Measurements from ENCODE around the gene TMEM38A.
"Not testable (repeated sequence)": the region's sequence is repeated elsewhere in the genome, so short reads cannot be mapped to it uniquely, and the experiment has no call there.

TMEM38A gene

GRCh38 chr19:16676101-16676798, 15.3 kb downstream of the TMEM38A start:
- Histone ChIP-seq H3K4me3 (ENCODE audit: low read depth, low read length) (no peak overlapping the region), H3K27me3 (ENCODE audit: control insufficient read depth, insufficient read depth, low read length) (no peaks in the 10 kb centered on the region), H3K9me3 (ENCODE audit: control insufficient read depth, insufficient read depth, low read length) (no peaks in the 10 kb centered on the region), H3K4me1 (ENCODE audit: control insufficient read depth, insufficient read depth, low read length) (no peaks in the 10 kb centered on the region), H3K27ac (ENCODE audit: low read depth, low read length) (no peak overlapping the region), H3K36me3 (ENCODE audit: control insufficient read depth, insufficient read depth, low read length) (peaks cover 15% of the 10 kb centered on the region), H3K9ac (ENCODE audit: low read depth, low read length) (no peak overlapping the region)

- Histone ChIP-seq H3K4me3 (ENCODE audit: low read depth, low read length) (no peak overlapping the region), H3K9me3 (ENCODE audit: control insufficient read depth, insufficient read depth, low read length) (no peaks in the 10 kb centered on the region), H3K27me3 (ENCODE audit: control insufficient read depth, insufficient read depth, low read length) (no peaks in the 10 kb centered on the region), H3K4me1 (ENCODE audit: control insufficient read depth, insufficient read depth, low read length) (no peaks in the 10 kb centered on the region), H3K9ac (ENCODE audit: low read depth, low read length) (no peak overlapping the region), H3K27ac (ENCODE audit: low read depth, low read length) (no peak overlapping the region), H3K36me3 (ENCODE audit: control insufficient read depth, insufficient read depth, low read length) (peaks cover 23% of the 10 kb centered on the region)
Observed at GRCh38 chr19:16677055-16677454, 16.1 kb downstream of the TMEM38A start.

GRCh38 chr19:16678498-16678897, 17.6 kb downstream of the TMEM38A start:
- no peaks in the 10 kb centered on the region for H3K4me1 ChIP-seq (ENCODE audit: control insufficient read depth, insufficient read depth, low read length)
- no peaks in the 10 kb centered on the region for H3K9me3 ChIP-seq (ENCODE audit: control insufficient read depth, insufficient read depth, low read length)

GRCh38 chr19:16679811-16680210, 18.9 kb downstream of the TMEM38A start:
- Histone ChIP-seq H3K4me1 (ENCODE audit: control insufficient read depth, insufficient read depth, low read length) (no peaks in the 10 kb centered on the region), H3K9ac (ENCODE audit: low read depth, low read length) (no peak overlapping the region), H3K27ac (ENCODE audit: low read depth, low read length) (no peak overlapping the region), H3K4me3 (ENCODE audit: low read depth, low read length) (no peak overlapping the region), H3K36me3 (ENCODE audit: control insufficient read depth, insufficient read depth, low read length) (peaks cover 27% of the 10 kb centered on the region), H3K9me3 (ENCODE audit: control insufficient read depth, insufficient read depth, low read length) (no peaks in the 10 kb centered on the region), H3K27me3 (ENCODE audit: control insufficient read depth, insufficient read depth, low read length) (no peaks in the 10 kb centered on the region)

More at GRCh38 chr19:16678498-16678897, 17.6 kb downstream of the TMEM38A start:
- Histone ChIP-seq H3K27me3 (ENCODE audit: control insufficient read depth, insufficient read depth, low read length) (no peaks in the 10 kb centered on the region), H3K27ac (ENCODE audit: low read depth, low read length) (no peak overlapping the region), H3K4me3 (ENCODE audit: low read depth, low read length) (no peak overlapping the region), H3K36me3 (ENCODE audit: control insufficient read depth, insufficient read depth, low read length) (peaks cover 27% of the 10 kb centered on the region), H3K9ac (ENCODE audit: low read depth, low read length) (no peak overlapping the region)

- Histone ChIP-seq H3K9me3 (ENCODE audit: control insufficient read depth, insufficient read depth, low read length) (no peaks in the 10 kb centered on the region), H3K4me3 (ENCODE audit: low read depth, low read length) (no peak overlapping the region), H3K9ac (ENCODE audit: low read depth, low read length) (no peak overlapping the region), H3K27ac (ENCODE audit: low read depth, low read length) (no peak overlapping the region), H3K36me3 (ENCODE audit: control insufficient read depth, insufficient read depth, low read length) (peaks cover 27% of the 10 kb centered on the region), H3K27me3 (ENCODE audit: control insufficient read depth, insufficient read depth, low read length) (no peaks in the 10 kb centered on the region), H3K4me1 (ENCODE audit: control insufficient read depth, insufficient read depth, low read length) (no peaks in the 10 kb centered on the region)
Observed at GRCh38 chr19:16682539-16682938, 21.6 kb downstream of the TMEM38A start.

GRCh38 chr19:16684216-16684615, 23.3 kb downstream of the TMEM38A start:
- H3K9me3 ChIP-seq (ENCODE audit: control insufficient read depth, insufficient read depth, low read length): no peaks in the 10 kb centered on the region
- no peaks in the 10 kb centered on the region for H3K4me1 ChIP-seq (ENCODE audit: control insufficient read depth, insufficient read depth, low read length)

GRCh38 chr19:16688084-16688483, 27.1 kb downstream of the TMEM38A start:
- Histone ChIP-seq H3K27ac (ENCODE audit: low read depth, low read length) (no peak overlapping the region), H3K4me1 (ENCODE audit: control insufficient read depth, insufficient read depth, low read length) (no peaks in the 10 kb centered on the region), H3K9me3 (ENCODE audit: control insufficient read depth, insufficient read depth, low read length) (no peaks in the 10 kb centered on the region), H3K27me3 (ENCODE audit: control insufficient read depth, insufficient read depth, low read length) (no peaks in the 10 kb centered on the region), H3K9ac (ENCODE audit: low read depth, low read length) (no peak overlapping the region), H3K4me3 (ENCODE audit: low read depth, low read length) (no peak overlapping the region), H3K36me3 (ENCODE audit: control insufficient read depth, insufficient read depth, low read length) (no peaks in the 10 kb centered on the region)

More at GRCh38 chr19:16684216-16684615, 23.3 kb downstream of the TMEM38A start:
- Histone ChIP-seq H3K9ac (ENCODE audit: low read depth, low read length) (no peak overlapping the region), H3K27me3 (ENCODE audit: control insufficient read depth, insufficient read depth, low read length) (no peaks in the 10 kb centered on the region), H3K27ac (ENCODE audit: low read depth, low read length) (no peak overlapping the region), H3K4me3 (ENCODE audit: low read depth, low read length) (no peak overlapping the region), H3K36me3 (ENCODE audit: control insufficient read depth, insufficient read depth, low read length) (peaks cover 27% of the 10 kb centered on the region)

- H3K27ac ChIP-seq (ENCODE audit: low read depth, low read length): no peak overlapping the region
- H3K36me3 ChIP-seq (ENCODE audit: control insufficient read depth, insufficient read depth, low read length): no peaks in the 10 kb centered on the region
- H3K4me1 ChIP-seq (ENCODE audit: control insufficient read depth, insufficient read depth, low read length): no peaks in the 10 kb centered on the region
- no peaks in the 10 kb centered on the region for H3K27me3 ChIP-seq (ENCODE audit: control insufficient read depth, insufficient read depth, low read length)
- H3K4me3 ChIP-seq (ENCODE audit: low read depth, low read length): no peak overlapping the region
- H3K9me3 ChIP-seq (ENCODE audit: control insufficient read depth, insufficient read depth, low read length): no peaks in the 10 kb centered on the region
- no peak overlapping the region for H3K9ac ChIP-seq (ENCODE audit: low read depth, low read length)
Observed at GRCh38 chr19:16698914-16699313, 38.0 kb downstream of the TMEM38A start.

GRCh38 chr19:16702123-16702522, 41.2 kb downstream of the TMEM38A start:
- H3K27me3 ChIP-seq (ENCODE audit: control insufficient read depth, insufficient read depth, low read length): no peaks in the 10 kb centered on the region
- no peak overlapping the region for H3K4me3 ChIP-seq (ENCODE audit: low read depth, low read length)
- H3K4me1 ChIP-seq (ENCODE audit: control insufficient read depth, insufficient read depth, low read length): no peaks in the 10 kb centered on the region
- no peaks in the 10 kb centered on the region for H3K9me3 ChIP-seq (ENCODE audit: control insufficient read depth, insufficient read depth, low read length)
- no peak overlapping the region for H3K9ac ChIP-seq (ENCODE audit: low read depth, low read length)
- no peak overlapping the region for H3K27ac ChIP-seq (ENCODE audit: low read depth, low read length)
- no peaks in the 10 kb centered on the region for H3K36me3 ChIP-seq (ENCODE audit: control insufficient read depth, insufficient read depth, low read length)

GRCh38 chr19:16703677-16704076, 42.7 kb downstream of the TMEM38A start:
- Histone ChIP-seq H3K36me3 (ENCODE audit: control insufficient read depth, insufficient read depth, low read length) (no peaks in the 10 kb centered on the region), H3K27me3 (ENCODE audit: control insufficient read depth, insufficient read depth, low read length) (no peaks in the 10 kb centered on the region), H3K27ac (ENCODE audit: low read depth, low read length) (no peak overlapping the region), H3K9me3 (ENCODE audit: control insufficient read depth, insufficient read depth, low read length) (no peaks in the 10 kb centered on the region), H3K9ac (ENCODE audit: low read depth, low read length) (no peak overlapping the region), H3K4me3 (ENCODE audit: low read depth, low read length) (no peak overlapping the region), H3K4me1 (ENCODE audit: control insufficient read depth, insufficient read depth, low read length) (no peaks in the 10 kb centered on the region)

GRCh38 chr19:16710870-16711269, 49.9 kb downstream of the TMEM38A start:
- H3K27me3 ChIP-seq (ENCODE audit: control insufficient read depth, insufficient read depth, low read length); H3K36me3 ChIP-seq (ENCODE audit: control insufficient read depth, insufficient read depth, low read length); H3K9me3 ChIP-seq (ENCODE audit: control insufficient read depth, insufficient read depth, low read length); H3K4me3 ChIP-seq (ENCODE audit: low read depth, low read length); H3K4me1 ChIP-seq (ENCODE audit: control insufficient read depth, insufficient read depth, low read length); H3K9ac ChIP-seq (ENCODE audit: low read depth, low read length); H3K27ac ChIP-seq (ENCODE audit: low read depth, low read length): not testable (repeated sequence)

Data from HUES48 (cell line).